SW 1271 (cell line): Measurements from ENCODE around the gene GGA2.
"Not testable (repeated sequence)": the region's sequence is repeated elsewhere in the genome, so short reads cannot be mapped to it uniquely, and the experiment has no call there.

ENCODE experiments used
- DNase-seq, 2 experiments: peaks; one replicate each; lab custom pipeline; 2025; lab: John Stamatoyannopoulos, UW

The GGA2 gene, protein sequence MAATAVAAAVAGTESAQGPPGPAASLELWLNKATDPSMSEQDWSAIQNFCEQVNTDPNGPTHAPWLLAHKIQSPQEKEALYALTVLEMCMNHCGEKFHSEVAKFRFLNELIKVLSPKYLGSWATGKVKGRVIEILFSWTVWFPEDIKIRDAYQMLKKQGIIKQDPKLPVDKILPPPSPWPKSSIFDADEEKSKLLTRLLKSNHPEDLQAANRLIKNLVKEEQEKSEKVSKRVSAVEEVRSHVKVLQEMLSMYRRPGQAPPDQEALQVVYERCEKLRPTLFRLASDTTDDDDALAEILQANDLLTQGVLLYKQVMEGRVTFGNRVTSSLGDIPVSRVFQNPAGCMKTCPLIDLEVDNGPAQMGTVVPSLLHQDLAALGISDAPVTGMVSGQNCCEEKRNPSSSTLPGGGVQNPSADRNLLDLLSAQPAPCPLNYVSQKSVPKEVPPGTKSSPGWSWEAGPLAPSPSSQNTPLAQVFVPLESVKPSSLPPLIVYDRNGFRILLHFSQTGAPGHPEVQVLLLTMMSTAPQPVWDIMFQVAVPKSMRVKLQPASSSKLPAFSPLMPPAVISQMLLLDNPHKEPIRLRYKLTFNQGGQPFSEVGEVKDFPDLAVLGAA

DNA sequence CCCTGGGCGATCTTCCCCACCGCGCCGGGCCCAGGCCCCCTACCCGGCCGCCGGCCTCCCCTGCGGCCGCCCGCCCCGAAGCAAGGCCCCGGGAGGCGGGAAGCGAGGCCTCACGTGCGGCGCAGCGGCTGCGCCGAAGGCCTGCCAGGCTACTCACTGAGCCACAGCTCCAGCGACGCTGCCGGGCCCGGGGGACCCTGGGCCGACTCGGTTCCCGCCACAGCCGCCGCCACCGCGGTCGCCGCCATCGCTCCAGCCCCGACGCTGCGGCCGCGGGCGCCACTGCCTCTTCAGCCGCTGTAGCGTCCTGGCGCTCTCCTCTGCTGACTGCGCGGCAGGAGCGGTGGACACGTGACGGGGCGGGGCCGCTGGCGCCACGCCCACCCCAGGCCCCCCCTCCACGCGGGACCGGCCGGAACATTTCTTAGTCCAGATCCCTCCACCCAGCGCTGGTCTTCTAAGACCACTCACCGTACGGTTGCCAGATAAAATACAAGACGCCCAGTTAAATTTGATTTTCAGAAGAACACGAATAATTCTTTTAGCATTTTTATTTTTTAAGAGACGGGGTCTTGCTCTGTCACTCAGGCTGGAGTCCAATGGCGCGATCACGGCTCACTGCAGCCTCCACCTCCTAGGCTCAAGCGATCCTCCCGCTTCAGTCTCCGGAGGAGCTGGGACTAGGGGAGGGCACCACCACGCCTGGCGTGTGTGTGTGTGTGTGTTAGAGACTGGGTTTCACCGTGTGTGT, at the start of gene GGA2:
Gene GGA2 (minus strand): TSS at position 331 of the 751 bp plus-strand sequence. CDS start 83 bp downstream, at position 248.
- peak; percentile 19 to 65 for DNase-seq

DNA sequence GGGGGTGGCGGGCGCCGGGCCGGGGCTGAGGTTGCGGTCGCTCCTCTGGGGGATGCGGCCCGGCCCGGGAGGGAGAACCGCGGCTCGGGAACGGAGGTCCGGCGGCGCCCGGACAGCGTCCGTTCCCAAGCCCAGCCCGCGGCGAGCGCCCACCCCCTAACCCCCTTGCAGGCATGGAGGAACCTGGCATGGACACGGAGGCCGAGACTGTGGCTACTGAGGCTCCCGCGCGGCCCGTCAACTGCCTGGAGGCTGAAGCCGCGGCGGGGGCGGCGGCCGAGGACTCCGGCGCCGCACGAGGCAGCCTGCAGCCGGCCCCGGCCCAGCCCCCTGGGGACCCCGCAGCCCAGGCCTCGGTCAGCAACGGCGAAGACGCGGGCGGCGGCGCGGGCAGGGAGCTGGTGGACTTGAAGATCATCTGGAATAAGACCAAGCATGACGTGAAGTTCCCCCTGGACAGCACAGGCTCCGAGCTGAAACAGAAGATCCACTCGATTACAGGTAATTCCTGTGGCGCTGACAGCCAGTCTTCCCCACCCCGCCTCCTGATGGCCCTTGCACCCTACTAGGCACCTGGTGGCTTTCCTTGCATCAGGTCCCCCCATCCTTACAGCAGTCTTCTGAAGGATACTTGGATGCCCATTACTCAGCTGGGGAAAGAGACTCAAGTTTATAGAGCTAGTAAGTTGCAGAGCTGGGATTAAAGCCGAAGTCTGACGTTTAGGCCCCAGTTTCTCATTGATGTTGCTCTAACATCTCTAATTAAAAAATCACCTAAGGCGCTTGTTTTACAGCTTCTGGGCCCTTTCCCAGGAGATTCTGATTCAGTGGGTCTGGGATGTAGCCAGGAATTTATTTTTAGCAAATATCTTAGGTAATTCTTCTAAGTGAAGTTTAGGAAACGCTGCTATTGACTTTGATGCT, 47.7 kb upstream of the GGA2 start:
- DNase-seq, result no peak

DNA sequence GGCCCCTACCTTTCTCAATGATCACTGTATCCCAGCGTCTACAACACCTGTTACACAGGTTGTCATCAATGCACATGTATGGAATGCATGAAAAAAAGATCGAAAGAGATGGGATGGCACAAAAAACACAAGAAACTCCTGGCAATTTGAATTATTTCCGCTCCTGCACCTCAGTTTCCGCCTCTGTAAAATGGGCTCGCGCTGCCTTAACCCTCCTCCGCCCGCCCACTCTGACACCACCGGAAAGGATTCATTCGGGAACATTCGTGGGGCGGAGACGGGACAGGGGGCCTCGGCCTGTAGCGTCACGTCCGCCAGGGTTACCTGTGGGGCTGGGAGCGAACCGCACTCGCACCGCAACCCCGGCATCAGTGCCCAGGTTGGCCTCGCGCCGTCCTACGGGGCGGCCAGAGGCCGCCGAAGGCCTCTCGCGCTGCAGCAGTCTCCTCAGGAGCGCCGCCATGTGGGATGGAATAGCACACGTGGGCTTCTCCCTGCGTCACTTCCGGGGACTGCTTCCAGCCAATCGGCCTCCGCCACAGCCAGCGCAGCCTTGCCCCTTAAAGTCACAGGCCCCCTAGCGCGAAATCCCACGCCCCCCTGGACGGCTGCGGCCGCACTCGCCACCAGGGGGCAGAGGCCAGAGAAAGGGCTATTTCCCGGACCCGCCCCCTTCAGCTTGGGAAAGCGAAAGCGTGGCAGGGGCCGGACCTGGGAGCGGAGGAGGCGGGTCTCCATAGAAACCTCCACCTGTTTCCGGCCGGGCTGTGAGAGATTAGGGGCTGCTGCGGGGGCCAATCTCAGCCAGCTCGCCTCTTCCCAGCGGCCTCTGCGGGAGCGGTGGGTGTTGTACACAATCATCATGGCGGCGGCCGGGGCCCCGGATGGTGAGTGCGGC, 46.8 kb upstream of the GGA2 start, which contains the start of the genes EARS2 and UBFD1:
Gene EARS2 (minus strand): TSS at position 470 of the 898 bp plus-strand sequence. CDS start 7 bp downstream, at position 463.
Gene UBFD1 (plus strand): TSS at position 847 of the 898 bp plus-strand sequence. CDS start 16 bp downstream, at position 863.
- peak; percentile 90 to 93 for DNase-seq

DNA sequence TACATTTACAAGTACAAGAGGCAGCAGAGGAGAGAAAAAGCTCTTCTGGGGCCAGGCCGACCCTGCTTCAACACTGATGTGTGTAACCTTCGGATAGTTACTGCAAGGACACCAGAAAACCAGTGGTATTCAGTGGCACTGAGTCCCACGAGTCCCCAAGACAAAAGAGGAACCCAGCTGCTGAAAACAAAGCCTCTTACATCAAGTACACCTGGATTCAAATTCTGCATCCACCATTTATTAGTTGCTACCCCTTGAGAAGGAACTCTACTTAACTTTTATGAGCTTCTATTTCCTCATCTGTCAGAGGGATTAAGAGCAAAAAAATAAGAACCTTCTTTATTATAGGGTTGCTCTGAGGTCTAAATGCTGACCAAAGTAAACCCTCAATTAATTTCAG, 44.2 kb upstream of the GGA2 start:
- DNase-seq, result no peak

DNA sequence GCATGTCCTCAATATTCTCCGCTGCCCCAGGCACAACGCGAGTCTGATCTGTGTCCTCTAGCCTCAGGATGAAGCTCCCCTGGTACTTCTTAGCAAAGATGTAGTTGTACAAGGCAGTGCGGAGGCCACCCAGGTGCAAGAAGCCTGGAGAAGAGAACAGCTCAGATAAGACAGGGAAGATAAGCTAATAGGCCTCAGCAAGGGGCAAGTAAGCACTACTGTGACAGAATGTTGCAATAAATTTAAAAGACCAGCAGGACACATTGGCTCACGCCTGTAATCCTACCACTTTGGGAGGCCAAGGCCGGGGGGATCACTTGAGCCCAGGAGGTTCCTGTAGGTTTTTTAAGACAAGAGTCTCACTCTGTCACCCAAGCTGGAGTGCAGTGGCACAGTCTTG, 41.9 kb upstream of the GGA2 start:
- no peak for DNase-seq

DNA sequence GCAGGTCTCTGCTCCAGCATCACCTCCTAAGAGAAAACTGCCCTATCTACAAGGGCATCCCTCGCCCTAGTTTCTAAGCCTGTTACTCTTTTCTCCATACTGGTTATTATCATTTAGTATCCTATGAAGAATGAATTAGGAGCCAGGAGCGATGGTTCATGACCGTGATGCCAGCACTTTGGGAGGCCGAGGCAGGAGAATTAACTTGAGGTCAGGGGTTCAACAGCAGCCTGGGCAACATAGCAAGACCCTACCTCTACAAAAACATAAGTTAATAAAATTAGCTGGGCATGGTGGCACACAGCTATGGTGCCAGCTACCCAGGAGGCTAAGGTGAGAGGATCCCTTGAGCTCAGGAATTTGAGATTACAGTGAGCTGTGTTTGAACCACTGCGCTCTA, 39.6 kb upstream of the GGA2 start:
- DNase-seq, result no peak

DNA sequence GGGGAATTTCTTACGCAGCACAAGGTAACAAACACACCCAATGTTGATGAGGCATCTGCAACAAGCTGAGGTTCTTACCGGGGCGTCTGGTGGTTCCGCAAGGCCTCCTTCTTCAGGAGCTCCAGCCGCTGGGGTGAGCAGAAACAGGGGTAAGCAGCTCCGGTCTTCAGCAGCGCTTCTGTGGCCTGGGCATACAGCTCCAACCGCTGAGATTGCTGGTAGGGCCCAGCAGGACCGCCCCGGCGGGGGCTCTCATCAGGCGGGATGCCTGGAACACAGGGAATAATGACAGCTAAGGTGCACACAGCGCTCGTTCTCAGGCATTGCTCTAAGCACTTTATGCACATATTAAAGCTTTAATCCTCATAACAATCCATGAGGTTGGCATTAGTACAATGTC, 34.1 kb upstream of the GGA2 start:
- DNase-seq, result no peak

DNA sequence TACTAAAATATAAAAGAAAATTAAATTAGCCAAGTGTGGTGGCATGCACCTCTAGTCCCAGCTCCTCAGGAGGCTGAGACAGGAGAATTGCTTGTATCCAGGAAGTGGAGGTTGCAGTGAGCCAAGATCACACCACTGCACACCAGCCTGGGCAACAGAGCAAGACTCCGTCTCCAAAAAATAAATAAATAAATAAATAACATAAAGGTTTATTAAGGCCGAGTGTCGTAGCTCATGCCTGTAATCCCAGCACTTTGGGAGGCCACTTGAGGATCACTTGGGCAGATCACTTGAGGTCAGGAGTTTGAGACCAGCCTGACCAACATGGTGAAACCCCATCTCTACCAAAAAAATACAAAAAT, 30.5 kb upstream of the GGA2 start:
- not testable (repeated sequence) for DNase-seq

DNA sequence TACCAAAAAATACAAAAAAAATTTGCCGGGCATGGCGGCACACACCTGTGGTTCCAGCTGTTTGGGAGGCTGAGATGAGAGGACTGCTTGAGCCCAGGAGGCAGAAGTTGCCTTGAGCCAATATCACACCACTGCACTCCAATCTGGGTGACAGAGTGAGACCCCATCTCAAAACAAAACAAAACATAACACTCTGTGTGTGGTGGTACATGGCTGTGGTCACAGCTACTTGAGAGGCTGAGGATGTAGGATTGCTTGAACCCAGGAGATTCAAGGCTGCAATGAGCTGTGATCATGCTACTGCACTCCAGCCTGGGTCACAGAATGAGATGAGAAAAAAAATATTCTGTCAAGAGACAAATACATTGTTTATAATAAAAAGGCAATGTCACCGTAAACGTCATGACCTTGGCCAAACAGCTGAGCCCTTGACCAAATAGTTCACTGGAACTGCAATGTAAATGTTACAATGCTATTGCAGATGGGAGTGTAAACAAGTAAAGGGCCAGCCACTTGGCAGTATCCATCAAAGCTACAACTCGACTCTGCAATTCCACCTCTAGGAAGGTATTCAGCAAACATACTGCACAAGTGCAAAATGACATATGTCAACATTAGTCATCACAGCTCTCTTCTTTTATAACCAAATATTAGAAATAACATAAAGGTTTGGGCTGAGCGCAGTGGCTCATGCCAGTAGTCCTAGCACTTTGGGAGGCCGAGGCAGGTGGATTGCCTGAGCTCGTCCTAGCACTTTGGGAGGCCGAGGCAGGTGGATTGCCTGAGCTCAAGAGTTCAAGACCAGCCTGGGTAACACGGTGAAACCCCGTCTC, 29.9 kb upstream of the GGA2 start:
- DNase-seq, result no peak

DNA sequence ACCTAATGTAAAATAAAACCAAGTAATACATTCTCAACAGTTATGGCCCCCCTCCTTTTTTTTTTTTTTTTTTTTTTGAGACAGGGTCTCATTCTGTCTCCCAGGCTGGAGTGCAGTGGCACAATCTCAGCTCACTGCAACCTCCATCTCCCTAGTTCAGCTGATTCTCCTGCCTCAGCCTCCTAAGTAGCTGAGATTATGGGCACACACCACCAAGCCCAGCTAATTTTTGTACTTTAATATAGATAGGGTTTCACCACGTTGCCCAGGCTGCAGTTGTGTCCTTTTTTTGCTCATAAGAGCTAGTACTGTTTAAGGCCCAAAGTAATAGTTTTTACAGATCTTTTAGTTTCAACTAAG, 28.6 kb upstream of the GGA2 start:
- DNase-seq, result no peak

DNA sequence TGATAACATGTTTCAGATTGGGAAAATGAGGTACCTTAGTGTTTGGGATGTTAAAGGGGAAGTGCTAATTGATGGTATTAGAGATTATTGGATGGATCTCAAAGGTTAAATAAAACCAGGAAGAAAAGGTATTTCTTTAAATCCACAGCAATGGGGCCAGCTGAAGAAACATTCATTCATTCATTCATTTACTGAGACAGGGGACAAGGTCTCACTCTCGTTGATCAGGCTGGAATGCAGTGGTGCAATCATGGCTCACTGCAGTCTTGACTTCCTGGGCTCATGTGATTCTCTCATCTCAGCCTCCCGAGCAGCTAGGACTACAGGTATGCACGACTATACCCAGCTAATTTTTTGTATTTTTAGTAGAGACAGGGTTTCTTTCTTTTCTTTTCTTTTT, 27.1 kb upstream of the GGA2 start:
- no peak for DNase-seq

DNA sequence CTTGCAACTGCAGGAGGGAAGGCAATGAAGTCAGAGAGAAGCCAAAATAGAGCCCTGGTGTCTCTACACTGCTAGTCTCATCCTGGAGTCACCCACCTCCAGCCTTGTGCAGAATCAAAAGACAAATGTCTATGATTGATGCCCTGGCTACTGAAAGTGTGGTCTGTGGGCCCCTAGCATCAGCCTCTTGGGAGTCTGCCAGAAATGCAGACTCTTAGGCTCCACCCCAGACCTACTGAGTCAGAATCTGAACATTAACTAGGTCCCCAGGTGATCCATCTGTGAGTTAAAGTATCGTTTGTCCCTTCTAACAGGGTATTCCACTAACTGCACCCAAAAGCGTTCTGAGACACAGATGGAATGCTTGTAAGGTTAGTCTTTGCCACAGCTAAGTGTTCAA, 25.6 kb upstream of the GGA2 start:
- no peak for DNase-seq

DNA sequence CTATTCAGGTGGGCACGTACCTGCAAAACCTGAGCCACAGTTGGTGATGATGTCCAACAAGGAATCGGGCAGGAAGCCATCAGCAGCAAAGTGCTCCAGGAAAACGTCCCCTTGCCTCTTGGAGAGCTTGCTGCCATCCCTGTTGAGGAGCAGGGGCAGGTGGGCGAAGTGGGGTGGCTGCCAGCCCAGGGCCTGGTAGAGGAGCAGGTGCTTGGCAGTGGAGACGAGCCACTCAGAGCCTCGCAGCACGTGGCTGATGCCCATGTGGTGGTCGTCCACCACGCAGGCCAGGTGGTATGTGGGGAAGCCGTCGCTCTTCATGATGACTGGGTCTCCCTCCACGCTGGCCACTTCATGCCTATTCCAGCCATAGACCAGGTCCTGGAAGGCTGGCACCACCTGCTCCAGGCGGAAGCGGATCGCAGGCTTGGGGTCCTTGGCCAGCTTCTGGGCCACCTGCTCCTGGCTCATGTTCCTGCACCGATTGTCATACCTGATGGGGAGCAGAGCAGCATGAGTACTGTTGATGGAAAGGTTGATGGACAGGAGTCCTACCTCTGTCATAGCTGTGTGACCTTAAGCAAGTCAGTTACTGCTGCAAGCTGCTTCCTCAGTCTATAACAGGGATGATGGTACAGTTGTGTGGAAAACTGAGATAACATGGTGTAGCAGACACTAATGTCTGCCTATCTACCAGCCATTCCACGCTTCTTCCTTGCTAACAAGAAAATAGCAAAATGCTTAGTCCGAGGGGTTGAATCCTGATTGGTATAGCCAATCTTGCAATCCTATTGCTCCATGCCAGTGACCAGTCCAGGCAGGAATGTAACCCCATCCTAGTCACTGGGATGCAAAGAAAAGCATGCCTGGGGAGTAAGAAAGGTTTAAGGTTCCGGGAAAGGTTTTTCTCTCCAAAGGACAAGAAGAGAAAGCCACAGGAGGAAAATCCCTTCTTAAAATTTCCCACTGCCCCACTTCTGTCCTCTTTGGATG, 24.9 kb upstream of the GGA2 start:
- DNase-seq, result no peak

DNA sequence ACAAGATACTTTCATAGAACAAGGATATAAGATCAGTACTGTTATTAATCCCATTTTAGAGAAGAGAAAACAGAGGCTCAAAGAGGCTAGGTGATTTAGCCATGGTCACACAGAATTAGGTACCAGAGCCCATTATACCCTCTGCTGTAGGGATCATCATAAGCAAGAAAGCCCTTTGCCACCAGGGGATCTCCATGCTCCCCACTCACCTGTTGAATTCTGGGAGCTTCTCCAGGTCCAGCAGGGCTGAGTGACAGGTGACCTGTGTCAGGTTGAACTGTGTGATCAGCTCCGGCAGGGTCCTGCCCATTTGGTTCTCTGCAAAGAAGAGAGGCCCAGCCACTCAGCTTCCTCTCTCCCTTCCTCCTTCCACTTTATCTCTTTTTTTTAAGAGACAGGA, 22.2 kb upstream of the GGA2 start:
- no peak for DNase-seq

DNA sequence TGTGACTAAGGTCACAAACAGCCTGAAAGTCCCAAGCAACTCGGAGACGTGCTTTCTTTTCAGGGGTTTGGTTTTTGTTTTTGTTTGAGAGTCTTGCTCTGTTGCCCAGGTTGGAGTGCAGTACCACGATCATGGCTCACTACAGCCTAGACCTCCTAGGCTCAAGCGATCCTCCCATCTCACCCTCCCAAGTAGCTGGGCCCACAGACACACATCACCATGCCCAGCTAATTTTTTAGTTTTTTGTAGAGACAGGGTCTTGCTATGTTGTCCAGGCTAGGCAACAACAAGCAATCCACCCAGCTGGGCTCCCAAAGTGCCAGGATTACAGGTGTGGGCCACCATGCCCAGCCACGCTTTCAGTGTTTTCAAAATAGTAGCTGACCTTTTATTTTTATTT, 19.8 kb upstream of the GGA2 start:
- DNase-seq, result no peak

DNA sequence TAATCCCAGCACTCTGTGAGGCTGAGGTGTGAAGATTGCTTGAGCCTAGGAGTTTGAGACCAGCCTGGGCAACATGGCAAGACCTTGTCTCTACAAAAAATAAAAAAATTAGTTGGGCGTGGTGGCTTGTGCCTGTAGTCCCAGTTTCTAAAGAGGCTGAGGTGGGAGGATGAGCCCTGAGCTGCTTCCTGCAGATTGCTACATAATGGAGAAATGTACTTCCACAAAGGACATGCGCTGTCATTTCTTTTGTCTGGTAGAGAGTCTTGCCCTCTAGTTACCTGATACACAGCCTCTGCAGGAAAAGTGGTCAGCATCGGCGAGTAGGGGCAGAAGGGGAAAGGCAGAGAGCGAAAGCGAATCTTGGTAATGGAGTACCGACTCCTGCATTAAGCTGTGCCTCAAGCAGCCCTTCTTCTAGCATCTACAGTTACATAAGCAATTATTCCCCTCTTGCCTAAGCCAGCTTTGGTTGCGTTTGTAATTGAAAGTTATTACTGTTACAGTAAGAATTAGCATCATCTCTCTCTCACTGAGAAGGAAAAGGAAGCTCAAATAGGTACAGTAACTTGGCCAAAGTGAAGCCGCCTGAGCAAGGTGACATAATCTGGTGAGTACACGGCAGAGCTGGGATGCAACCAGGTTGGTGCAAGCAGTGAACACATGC, 18.5 kb upstream of the GGA2 start:
- DNase-seq, result no peak

DNA sequence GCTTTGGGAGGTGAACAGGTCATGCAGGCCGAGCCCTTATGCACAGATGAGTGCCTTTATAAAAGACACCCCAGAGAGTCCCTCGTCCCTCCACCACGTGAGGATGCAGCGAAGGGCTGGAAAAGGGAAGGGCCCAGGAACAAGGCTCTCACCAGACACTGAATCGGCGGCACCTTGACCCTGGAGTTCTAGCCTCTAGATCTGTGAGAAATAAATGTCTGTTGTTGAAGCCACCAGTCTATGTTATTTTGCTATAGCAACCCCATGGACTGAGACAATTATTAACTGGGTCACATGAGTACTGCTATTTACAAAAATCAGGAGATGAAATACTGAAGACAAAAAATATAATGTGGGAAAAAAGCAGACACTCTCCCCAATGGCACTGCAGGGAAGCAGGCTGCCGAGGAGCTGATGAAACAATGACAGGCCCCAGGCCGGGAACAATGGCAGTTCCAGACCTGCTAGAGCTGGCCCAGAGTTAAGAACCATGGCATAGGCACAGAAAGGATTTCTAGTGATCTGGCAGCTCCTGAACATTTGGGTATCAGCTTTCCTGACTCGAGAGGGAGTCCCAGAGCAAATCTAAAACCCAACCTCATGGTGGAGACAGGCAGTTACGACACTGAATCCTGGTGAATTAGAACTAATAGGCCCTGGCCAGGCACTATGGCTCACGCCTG, 17.8 kb upstream of the GGA2 start:
- DNase-seq, result no peak
